ENCODE data around the gene CAVIN3. TPM values are rescaled to one million over a fixed set of nuclear protein-coding genes. Genes with fewer than 3 reads are reported as not detected.
"Not testable (repeated sequence)": the region's sequence is repeated elsewhere in the genome, so short reads cannot be mapped to it uniquely, and the experiment has no call there.

Gene CAVIN3
- total RNA-seq, 1 donor from 2014 or later: 7.3 TPM

DNA sequence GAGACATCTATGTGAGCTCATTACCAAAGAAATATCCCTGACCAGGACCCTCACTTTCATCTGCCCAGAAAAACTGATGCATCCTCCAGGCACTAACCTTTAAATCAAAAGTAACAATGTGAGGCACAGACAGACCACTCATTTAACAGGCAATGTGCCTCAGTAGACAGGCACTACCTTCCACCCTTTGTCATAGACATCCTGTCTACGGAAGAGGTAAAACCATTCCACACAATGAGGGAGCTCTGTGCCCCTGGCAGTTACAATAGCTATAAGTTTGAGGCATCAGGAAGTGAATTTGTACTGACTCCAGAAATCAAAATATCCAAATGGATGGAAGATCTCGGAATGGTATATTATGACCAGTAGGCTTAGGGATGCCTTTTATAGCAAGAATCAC is 6.7 kb upstream of the CAVIN3 start:
- FAIRE-seq: no peak

DNA sequence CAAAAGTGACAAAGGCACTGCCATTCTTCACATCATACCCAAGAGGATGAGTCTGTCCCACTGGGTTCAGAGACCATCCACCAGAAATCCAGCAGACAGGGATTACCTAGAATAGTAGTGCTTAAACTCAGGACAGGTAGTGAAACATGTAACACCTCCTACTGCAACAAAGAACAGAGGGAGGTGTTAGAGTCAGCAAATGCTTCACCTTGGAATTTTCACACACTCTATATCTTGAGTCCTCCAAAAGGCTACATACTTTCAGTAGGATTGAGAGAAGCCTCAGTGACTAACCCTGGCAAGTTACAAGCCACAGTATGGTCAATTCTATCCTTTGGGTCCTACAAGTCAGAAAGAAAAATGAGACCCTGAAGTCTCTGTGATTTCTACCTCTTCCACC is 6.0 kb upstream of the CAVIN3 start:
- DNase-seq (ENCODE audit: low spot score in 2 of 2) (no peak), FAIRE-seq (no peak)

More for the DNA sequence above, 6.7 kb upstream of the CAVIN3 start:
- no peak for DNase-seq (ENCODE audit: low spot score in 2 of 2)

DNA sequence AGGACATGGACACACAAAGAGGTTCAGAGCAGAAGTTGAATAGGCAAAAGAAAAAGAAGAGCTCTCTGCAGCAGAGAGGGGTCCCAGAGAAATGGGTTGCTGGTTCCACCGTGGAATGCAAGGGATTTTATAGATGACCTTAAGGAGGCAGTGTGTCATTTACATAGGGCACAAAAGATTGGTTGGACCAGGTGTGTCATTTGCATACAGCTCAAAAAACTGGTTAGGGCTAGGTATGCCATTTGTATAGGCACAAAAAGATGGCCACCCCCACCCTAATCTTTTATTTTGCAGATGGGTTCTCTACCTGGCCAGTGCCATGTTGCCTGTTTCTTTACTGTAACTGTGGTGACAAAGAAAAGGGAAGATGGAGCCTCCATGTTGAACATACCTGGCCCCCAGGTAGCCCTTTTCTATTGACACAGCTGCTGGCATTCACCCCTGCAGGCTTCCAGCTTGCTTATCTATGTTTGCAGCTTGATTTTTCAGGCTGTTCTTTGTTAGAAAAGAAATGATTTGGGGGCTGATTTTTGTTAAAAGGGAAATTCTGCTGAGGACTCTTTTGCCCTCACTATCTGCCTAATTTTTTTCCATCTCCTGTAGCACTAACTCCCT is 3.1 kb upstream of the CAVIN3 start:
- DNase-seq (ENCODE audit: low spot score in 2 of 2) (no peak), FAIRE-seq (no peak)

DNA sequence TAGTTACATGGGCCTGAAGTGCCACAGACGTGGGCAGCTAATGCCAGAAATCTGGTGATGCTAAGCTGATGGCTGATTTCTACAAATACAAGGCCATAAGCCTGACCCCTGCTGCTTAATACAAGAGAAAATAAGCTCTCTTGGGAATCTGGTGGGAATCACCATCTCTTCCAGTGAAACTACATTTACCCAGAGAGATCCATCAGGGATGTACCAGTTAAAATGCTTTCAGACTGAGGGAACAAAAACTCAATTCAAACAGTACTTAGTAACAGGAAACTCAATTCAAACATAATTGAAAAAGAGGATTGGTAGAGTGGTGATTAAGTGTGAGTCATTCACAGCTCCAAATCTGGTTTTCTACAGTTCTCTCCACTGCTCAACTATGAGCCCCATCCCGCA is 1.7 kb upstream of the CAVIN3 start:
- DNase-seq (ENCODE audit: low spot score in 2 of 2): peak in 1 of 2 donors; percentile 28
- no peak for FAIRE-seq

DNA sequence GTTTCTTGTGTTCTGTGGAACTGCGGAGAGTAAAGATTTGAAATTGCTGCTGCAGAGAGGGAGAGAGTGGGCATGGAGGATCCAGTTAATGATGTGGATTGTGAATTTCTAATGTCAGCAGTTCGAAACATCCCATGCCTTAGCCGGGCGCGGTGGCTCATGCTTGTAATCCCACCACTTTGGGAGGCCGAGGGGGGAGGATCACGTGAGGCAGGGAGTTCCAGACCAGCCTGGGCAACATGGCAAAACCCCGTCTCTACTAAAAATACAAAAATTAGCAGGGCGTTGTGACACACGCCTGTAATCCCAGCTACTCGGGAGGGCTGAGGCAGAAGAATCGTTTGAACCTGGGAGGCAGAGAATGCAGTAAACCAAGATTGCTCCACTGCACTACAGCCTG is 1.1 kb upstream of the CAVIN3 start:
- DNase-seq (ENCODE audit: low spot score in 2 of 2) (no peak), FAIRE-seq (no peak)

DNA sequence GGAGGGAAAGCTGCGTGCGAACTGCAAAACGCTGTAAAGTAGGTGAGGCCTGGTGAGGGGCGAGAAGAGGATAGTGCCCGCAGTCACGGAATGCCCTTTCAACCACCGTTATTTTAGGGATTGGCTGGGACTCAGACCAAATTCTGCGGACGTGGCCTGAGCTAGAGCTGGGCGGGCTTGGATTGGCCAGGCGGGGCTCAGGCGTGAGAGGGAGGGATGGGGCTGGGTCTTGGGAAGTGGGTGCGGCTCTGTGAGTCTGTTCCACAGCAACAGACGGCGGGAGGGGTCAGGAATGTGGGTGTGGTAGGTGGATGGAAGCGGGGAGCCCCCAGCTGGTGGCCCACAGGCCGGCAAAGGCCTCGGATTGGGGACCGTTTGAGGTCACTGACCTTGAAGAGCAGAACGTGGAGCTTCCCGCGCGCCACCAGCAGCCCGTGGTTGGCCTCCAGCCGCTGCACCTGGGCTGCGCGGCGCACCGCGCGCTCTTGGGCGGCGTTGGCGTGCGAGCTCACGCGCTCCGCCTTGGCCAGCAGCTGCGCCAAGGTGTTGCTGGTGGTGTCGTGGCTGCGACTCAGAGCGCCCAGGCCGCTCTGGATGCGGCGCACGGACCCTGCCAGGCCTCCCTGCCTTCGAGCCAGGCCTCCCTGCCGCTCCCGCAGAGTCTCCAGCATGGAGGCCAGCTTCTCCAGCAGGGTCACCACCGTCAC is 444 bp downstream of the CAVIN3 start:
- DNase-seq (ENCODE audit: low spot score in 2 of 2) (peak; percentile 54 to 57), FAIRE-seq (no peak)

DNA sequence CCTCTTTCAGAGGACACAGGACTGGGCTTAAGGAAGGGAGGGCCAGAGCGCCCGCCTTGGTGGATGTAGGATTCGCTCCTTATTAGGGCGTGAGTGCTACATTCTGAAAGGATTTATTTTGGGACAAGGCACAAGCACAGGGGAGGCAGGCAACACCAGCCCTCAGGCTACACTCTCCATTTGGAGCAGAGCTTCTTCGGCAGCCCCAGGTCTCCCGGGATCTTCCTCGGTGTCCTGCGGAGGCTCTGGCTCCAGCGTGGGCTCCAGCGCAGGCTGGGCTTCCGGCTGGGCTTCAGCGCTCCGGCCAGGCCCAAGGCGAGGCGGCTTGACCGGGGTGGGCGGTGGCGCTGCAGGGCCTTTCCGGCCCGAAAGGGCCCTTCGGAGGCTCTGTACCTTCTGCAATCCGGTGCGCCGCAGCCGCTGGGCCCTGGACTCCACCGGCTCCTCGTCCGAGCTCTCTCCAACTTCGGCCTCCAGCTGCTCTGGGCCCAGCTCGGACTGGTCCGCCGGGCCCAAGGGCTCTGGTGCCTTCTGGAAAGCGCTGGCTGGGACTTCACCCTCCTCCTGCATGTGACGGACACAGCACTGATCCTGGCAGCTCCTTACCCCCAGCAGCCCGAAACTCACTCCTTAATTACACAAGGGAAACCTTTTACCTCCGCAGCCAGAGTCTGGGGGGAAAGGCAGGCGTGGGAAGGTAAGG is 1.1 kb downstream of the CAVIN3 start:
- DNase-seq (ENCODE audit: low spot score in 2 of 2): no peak
- FAIRE-seq: no peak

DNA sequence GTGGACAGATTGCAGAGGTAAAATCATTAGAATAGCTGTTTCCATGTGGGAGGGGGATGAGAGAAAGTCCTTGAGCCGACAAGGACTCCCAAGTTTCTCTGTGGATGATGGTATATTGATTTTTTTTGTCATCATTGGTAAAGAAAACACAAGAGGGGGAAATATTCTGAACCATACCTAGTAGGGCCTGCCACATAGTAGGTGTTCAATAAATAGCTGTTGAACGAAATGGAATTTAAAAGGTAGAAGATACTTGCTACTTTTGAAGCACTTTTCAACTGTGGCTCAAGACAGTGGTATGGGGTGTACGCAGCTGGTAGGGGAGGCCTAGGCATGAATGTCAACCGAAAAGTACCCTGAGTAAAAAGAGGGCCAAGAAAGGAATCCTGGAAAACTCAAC is 2.1 kb downstream of the CAVIN3 start:
- no peak for DNase-seq (ENCODE audit: low spot score in 2 of 2)
- FAIRE-seq: no peak

DNA sequence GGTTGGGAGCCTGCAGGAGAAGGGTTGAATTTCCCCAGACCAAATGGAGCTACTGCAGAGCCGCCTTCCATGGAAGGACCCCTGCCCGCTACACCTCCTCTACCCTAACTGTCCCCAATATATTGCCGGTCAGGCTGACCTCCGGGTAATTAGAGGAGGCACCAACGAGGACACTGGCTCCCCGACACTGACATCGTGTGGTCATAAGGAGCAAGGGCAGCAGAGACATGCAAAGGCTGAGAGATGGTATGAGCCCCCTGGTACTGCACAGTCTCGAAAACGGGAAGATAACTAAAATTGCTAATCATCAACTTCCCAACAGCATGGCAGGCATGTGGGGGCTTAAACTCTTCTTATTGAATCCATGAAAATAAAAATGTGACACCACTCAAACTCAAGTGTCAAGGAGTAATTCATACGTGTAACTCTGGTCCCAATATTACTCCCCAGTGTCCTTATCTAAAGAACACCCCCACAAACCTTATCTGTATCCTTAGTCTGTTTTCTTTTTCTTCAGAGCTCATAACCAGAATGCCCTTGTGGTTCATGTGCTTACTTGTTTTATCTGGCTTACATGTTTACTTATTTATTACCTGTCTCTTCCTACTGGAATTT is 4.4 kb downstream of the CAVIN3 start:
- peak; percentile 64 to 68 for DNase-seq (ENCODE audit: low spot score in 2 of 2)
- FAIRE-seq: no peak

DNA sequence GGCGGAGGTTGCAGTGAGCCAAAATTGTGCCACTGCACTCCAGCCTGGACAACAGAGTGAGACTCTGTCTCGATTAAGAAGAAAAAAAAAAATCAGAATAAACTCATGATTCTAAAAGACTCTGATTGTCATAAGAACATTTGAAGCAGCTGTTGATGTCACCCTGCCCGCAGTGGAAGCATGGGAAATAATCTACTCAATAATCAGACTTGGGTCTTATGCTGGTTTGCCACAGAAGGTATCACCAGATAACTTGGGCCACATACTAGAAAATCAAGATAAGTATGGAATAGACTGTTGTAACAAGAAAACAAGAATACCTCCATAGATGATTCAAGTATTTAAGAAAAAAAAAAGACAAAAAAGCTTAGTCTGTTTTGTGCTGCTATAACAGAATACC is 8.2 kb downstream of the CAVIN3 start:
- DNase-seq (ENCODE audit: low spot score in 2 of 2) (no peak), FAIRE-seq (no peak)

DNA sequence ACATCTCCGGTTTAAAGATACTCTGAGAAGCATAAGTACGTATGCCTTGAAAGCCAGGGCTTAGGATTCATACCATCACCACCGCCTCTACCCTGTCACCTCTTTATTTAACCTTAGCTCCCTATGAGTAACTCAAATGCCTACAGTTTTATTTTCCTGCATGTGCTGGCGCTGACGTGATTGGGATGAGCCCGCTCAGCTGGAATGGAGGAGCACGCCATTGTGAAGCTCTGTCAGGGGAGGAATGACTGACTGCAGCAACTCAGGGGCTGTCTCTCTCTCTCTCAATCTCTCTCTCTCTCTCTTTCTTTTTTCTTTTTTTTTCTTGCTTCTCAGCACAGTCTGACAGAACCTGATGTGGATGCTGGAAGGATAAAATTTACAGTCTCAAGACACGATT is 12.4 kb downstream of the CAVIN3 start:
- DNase-seq (ENCODE audit: low spot score in 2 of 2): no peak
- FAIRE-seq: no peak

DNA sequence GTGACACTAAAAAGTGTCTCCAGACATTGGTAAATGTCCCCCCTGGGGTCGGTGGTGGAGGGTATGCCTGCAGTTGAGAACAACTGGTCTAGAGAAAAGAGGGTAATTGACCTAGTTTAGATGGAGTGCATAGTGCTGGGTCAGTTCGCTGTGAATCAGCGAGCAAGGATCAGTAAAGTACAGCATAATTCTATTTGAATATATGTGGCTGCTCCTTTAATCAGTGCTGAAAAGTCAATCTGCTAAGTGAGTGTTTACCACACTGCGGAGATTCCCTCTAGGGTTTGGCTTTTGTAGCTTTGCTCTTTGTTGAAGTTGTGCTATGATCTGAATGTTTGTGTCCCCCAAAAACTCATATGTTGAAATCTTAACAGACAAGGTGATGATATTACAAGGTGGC is 15.0 kb downstream of the CAVIN3 start:
- FAIRE-seq: no peak
- no peak for DNase-seq (ENCODE audit: low spot score in 2 of 2)

DNA sequence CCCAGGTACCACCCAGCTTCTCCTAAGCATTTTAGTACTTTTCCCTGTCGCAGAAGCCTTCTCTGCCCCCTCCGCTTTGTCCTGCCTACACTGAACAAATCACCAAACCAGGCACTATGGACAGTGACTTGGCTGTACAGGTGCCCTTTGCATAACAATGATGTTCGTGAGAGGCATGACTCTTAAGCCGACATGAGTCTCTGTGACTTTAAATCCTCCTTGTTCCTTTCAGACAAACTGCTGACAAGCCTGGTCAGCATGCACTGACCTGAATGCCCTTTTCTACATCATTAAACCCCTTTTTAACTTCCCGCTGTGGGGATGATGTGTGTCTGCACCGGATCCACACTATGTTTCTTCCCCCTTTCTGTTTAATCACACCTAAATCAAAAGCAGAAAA is 16.6 kb downstream of the CAVIN3 start:
- FAIRE-seq (no peak), DNase-seq (ENCODE audit: low spot score in 2 of 2) (no peak)

DNA sequence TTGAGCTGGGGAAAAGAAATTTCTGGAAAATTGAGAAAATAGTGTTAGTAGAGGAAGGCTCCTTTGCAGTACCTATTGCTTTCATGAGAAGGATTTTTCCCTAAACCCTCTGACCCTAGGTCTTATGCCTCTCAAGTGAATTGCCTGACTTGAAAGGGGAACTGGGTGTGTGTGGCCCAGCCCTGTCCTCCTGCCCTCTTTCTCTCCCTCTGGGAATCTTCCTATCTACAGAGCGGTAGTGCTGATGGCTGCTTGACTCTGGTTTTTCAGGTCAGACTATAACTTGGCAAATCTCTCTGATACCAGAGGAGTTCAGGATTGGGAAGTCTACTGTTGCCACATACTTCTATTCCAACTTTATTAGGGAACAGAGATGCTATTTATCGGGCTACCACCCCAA is 19.2 kb downstream of the CAVIN3 start:
- FAIRE-seq: no peak
- DNase-seq (ENCODE audit: low spot score in 2 of 2): no peak

DNA sequence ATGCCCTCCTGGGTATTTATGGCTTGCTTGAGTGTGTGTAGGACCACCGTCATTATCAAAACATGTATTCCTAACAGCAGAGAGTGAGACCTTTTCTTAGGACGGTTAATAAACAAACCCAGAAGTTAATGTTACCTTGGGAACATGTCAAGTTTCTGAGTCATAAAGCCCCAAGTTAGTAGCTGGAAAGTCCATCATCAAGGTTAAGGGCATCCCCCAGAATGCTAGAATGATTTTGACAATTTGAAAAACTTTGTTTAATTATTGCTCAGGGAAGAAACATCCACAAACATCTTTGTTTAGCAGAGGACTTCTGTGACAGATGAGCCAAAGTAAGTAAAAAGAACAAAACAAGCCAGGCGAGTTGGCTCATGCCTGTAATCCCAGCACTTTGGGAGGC is 20.0 kb downstream of the CAVIN3 start:
- no peak for FAIRE-seq

DNA sequence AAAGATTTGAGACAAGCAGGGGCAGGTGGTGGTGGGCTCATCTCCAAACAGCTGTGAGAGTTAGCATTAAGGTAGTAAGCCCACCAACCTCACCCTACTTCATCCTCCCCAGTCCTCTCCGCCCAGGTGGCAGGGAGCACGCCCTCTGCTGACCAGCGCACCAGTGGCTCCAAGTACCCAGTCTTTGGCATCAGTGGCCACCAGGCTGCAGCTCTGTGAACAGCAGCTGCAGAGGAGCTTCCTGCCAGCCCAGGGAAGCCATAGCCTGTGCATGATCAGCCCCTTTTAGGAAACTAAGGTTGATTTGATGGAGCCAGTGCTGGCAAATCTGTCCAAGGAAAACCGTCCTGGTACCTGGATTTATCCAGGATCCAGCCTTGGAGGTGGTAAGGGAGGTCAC is 21.7 kb downstream of the CAVIN3 start:
- FAIRE-seq (no peak), DNase-seq (ENCODE audit: low spot score in 2 of 2) (no peak)

More for the DNA sequence above, 20.0 kb downstream of the CAVIN3 start:
- no peak for DNase-seq (ENCODE audit: low spot score in 2 of 2)

DNA sequence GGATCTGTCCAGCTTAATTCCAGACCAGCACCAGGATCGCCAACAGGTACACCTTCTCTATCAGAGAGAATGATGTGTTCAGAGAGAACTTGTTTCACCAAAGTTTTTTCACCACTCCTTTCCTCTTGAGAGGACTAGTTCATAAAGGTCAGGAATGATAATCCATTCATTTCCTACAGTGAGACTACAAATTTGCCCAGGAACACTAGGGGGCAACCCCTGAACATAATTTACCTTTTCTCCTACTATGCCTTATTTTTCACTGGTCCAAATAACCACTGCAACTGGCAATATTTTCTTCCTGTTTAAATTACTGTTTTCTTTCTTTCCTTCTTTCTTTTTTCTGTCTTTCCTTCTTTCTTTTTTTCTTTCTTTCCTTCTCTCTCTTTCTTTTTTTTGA is 22.5 kb downstream of the CAVIN3 start:
- FAIRE-seq (no peak), DNase-seq (ENCODE audit: low spot score in 2 of 2) (no peak)

DNA sequence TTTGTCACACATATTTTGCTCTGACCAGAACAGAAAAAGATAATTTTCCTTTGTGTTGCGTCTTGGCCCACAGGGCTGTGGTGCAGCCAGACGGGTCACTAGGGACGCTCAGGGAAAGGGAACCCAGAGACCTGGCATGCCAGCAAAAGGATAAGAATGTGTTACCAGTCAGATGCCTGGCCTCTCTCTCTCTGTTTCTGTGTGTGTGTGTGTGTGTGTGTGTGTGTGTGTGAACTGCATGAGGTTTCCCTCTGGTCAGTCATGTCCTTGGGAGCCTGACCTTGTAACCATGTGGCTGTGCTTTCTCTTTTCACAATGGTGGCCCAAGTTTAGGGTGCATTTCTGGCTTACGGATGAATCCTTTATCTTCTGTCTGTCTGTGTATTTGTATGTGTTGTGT is 35.3 kb downstream of the CAVIN3 start:
- FAIRE-seq: no peak
- DNase-seq (ENCODE audit: low spot score in 2 of 2): no peak

DNA sequence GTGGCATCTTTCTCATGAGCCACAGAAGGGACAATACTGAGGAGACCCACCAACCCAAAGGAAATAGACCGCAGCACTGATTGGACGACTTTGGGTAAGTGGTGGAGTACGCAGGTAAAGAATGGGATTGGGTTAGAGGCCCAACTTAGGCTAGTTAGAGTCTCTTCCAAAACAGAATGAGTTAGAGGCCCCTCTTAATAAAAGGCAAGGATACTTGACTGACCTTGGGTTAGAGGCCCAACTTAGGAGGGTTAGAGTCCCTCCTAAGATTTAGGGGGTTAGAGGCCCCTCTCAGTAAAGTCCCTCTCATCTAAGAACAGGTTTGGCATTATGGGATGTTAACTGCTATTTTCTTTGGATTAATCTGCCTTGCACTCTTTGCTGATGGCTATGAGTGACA is 36.1 kb downstream of the CAVIN3 start:
- DNase-seq (ENCODE audit: low spot score in 2 of 2) (no peak), FAIRE-seq (no peak)

DNA sequence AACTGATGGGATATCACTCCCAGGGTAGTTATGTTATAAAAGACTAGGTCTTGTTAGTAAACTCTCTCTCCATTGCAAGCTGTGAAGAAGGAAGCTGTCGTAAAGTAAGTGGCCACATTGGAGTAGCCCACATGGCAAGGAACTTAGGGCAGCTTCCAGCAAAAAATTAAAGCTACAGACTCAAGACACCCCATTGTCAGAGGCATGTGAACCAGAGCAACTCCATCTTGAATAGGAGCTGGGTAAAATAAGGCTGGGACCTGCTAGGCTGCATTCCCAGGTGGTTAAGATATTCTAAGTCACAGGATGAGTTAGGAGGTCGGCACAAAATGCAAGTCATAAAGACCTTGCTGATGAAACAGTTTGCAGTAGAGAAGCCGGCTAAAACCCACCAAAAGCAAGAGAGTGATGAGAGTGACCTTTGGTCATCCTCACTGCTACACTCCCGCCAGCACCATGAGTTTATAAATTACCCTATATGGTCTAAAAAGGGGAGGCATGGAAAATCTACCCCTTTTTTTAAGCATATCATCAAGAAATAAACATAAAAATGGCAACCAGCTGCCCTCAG is 36.8 kb downstream of the CAVIN3 start:
- FAIRE-seq: no peak

DNA sequence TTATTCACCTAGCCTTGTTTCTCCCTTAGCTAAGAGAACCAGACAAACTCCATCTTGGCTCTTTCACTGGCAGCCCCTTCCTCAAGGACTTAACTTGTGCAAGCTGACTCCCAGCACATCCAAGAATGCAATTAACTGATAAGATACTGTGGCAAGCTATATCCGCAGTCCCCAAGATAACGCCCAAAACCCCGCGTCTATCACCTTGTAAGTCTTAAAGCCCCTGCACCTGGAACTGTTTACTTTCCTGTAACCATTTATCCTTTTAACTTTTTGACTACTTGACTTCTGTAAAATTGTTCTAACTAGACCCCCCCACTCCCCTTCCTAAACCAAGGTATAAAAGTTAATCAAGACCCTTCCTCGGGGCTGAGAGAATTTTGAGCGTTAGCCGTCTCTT is 39.5 kb downstream of the CAVIN3 start:
- DNase-seq (ENCODE audit: low spot score in 2 of 2); FAIRE-seq: not testable (repeated sequence)

More for the DNA sequence above, 36.8 kb downstream of the CAVIN3 start:
- DNase-seq (ENCODE audit: low spot score in 2 of 2): no peak
